Nephron progenitor cell (in vitro differentiated cells): ENCODE results near the gene FGD6.

Source experiments
- DNase-seq: peaks from one replicate; pipeline ENCODE4 v3.0.0; 2021
- H3K27ac Mint-ChIP-seq: 2 replicates; pipeline ENCODE4 v1.8.0; 2021; ENCODE audit warnings: mild to moderate bottlenecking, moderate library complexity, mixed read lengths
- H3K27me3 Mint-ChIP-seq: 2 replicates; pipeline ENCODE4 v1.8.0; 2021; ENCODE audit warnings: mild to moderate bottlenecking, low read depth, mixed read lengths; ENCODE audit not compliant: poor library complexity
- H3K36me3 Mint-ChIP-seq: 2 replicates; pipeline ENCODE4 v1.8.0; 2021; ENCODE audit warnings: low read depth, mixed read lengths
- H3K4me1 Mint-ChIP-seq: 2 replicates; pipeline ENCODE4 v1.8.0; 2021; ENCODE audit warnings: mixed read lengths
- H3K4me3 Mint-ChIP-seq: 2 replicates; pipeline ENCODE4 v1.8.0; 2021; ENCODE audit warnings: mild to moderate bottlenecking, moderate library complexity, mixed read lengths
- H3K9me3 Mint-ChIP-seq: 2 replicates; pipeline ENCODE4 v1.8.0; 2021; ENCODE audit warnings: mild to moderate bottlenecking, moderate library complexity, mixed read lengths
- TF ChIP-seq, protein P1 (sequence below): fragments of 200-600 bp; sonication (generic); IDR thresholded peaks from 2 replicates; pipeline ENCODE4 v1.5.0; 2021; ENCODE audit warnings: antibody characterized with exemption

Gene FGD6

DNA sequence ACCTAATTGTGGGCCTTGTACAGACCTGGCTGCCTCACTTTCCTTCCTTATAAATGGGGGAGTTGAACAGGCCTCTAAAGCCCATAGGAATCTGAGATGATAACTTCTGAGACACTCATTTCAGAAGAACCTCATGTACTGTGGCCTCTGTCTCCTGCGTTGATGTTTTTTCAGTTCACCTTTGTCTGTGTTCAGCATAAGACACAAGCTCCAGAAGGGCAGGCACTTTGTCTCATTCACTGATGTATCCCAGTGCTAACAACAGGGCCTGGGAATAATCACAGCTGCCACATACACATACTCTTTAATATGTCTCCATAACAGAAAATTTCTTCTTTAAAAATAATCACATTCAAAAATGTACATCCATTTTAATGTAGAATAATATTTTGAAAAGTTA lies 3.3 kb downstream of the FGD6 start:
- Mint-ChIP-seq H3K36me3 (peaks cover 20% of the 10 kb centered on the region), H3K27me3 (no peaks in the 10 kb centered on the region), H3K4me1 (peaks cover 43% of the 10 kb centered on the region), H3K27ac (no peak overlapping the region), H3K9me3 (no peaks in the 10 kb centered on the region), H3K4me3 (no peak overlapping the region)
- TF ChIP-seq, protein P1, sequence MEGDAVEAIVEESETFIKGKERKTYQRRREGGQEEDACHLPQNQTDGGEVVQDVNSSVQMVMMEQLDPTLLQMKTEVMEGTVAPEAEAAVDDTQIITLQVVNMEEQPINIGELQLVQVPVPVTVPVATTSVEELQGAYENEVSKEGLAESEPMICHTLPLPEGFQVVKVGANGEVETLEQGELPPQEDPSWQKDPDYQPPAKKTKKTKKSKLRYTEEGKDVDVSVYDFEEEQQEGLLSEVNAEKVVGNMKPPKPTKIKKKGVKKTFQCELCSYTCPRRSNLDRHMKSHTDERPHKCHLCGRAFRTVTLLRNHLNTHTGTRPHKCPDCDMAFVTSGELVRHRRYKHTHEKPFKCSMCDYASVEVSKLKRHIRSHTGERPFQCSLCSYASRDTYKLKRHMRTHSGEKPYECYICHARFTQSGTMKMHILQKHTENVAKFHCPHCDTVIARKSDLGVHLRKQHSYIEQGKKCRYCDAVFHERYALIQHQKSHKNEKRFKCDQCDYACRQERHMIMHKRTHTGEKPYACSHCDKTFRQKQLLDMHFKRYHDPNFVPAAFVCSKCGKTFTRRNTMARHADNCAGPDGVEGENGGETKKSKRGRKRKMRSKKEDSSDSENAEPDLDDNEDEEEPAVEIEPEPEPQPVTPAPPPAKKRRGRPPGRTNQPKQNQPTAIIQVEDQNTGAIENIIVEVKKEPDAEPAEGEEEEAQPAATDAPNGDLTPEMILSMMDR, result no peak
- no peak for DNase-seq

DNA sequence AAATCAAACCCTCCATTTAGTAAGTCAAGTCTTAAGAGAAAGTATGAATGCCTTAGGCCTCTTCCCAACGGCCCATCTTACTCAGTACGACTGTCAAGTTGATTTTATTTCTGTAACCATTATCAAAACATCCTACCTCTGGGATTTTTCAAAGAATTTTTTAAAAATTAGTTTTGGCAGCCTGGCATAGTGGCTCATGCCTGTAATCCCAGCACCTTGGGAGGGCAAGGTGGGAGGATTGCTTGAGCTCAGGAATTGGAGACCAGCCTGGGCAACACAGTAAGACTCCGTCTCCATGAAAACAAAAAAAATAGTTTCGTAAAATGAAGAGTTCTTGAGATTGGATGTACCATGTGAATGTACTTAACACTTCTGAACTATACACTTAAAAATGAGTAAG lies 4.1 kb downstream of the FGD6 start:
- Mint-ChIP-seq H3K27ac (no peak overlapping the region), H3K27me3 (no peaks in the 10 kb centered on the region), H3K4me1 (peaks cover 36% of the 10 kb centered on the region), H3K9me3 (no peaks in the 10 kb centered on the region), H3K4me3 (no peak overlapping the region), H3K36me3 (peaks cover 26% of the 10 kb centered on the region)
- TF ChIP-seq, protein P1, result no peak
- no peak for DNase-seq

DNA sequence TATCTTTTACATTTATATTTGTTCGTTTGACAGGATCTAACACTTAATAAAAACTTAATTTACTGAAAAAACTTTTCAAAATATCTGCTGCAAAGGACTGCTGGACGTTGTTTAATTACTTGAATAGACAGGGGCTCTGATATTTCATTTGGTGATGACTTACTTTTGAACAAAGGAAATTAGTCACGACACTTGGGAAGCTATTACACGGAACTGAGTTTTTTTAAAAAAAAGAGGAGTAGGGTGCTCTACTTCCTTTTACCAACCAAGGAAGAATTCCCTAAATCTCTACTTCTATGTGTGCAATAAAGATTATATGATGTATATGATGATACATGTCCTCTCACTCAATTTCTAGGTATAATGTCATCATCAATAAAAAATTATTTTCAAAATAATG lies 4.7 kb downstream of the FGD6 start:
- no peak overlapping the region for H3K4me3 Mint-ChIP-seq
- peaks cover 30% of the 10 kb centered on the region for H3K36me3 Mint-ChIP-seq
- H3K9me3 Mint-ChIP-seq, result no peaks in the 10 kb centered on the region
- no peak overlapping the region for H3K27ac Mint-ChIP-seq
- peaks cover 36% of the 10 kb centered on the region for H3K4me1 Mint-ChIP-seq
- no peaks in the 10 kb centered on the region for H3K27me3 Mint-ChIP-seq
- TF ChIP-seq, protein P1, result no peak
- DNase-seq, result no peak

DNA sequence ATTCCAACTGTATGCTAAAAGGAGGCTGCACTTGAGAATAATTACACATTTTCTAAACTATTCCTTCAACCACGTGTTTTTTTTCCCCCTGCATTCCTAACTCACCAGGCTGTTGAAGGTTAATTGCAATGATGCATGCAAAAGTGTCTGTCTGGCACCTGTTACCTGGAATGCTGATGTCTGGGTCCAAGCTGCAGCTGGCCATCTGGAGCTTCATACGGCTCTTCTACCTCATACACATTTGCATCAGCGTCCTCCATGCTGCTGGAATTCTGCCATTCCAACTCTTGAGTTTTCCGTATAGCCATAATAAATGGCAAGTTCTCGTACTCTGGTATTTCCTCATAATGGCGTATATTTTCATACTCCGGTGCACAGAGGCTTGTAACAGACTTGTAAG lies 8.6 kb downstream of the FGD6 start:
- Mint-ChIP-seq H3K4me3 (no peak overlapping the region), H3K27me3 (no peaks in the 10 kb centered on the region), H3K36me3 (peaks cover 54% of the 10 kb centered on the region), H3K9me3 (no peaks in the 10 kb centered on the region), H3K4me1 (peaks cover 38% of the 10 kb centered on the region), H3K27ac (no peak overlapping the region)
- DNase-seq, result no peak
- TF ChIP-seq, protein P1, result no peak

DNA sequence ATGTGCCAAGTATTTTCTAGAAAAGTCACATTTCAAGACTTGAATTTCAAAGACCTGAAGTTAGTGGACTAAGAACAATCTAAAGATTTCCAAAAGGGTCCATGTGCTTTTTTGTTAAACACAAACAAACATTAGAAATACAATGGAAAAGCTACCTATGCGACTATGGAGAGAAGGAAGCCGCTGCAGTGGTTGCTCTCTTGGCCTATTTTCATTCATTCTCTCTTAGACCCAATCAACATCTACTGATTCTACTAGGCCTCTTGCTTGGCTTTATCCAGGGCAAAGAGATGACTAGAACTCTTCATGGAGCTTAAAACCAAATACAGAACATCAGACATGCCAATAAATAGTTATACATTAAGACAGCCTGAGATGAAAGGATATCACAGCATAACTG lies 9.9 kb downstream of the FGD6 start:
- H3K36me3 Mint-ChIP-seq, result peaks cover 54% of the 10 kb centered on the region
- H3K27me3 Mint-ChIP-seq, result no peaks in the 10 kb centered on the region
- H3K4me3 Mint-ChIP-seq, result no peak overlapping the region
- DNase-seq, result no peak
- H3K27ac Mint-ChIP-seq, result no peak overlapping the region
- TF ChIP-seq, protein P1, result no peak
- peaks cover 40% of the 10 kb centered on the region for H3K4me1 Mint-ChIP-seq
- H3K9me3 Mint-ChIP-seq, result no peaks in the 10 kb centered on the region

DNA sequence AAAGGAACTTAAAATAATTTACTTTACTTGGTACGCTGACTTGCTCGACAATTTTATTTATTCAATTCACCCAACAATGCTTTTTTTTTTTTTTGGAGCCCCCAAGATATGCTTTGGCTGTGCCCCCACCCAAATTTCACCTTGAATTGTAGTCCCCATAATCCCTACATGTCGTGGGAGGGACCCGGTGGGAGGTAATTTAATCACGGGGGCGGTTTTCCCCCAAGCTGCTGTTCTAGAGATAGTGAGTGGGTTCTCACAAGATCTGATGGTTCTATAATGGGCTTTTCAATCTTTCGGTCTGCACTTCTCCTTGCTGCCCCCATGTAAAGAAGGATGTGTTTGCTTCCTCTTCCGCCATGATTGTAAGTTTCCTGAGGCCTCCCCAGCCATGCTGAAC lies 10.4 kb downstream of the FGD6 start:
- TF ChIP-seq, protein P1, result no peak
- Mint-ChIP-seq H3K27ac (no peak overlapping the region), H3K4me1 (peaks cover 41% of the 10 kb centered on the region), H3K27me3 (no peaks in the 10 kb centered on the region), H3K9me3 (no peaks in the 10 kb centered on the region), H3K36me3 (peaks cover 54% of the 10 kb centered on the region), H3K4me3 (no peak overlapping the region)
- no peak for DNase-seq
